ENCODE results near the gene SLC25A11.

The SLC25A11 gene

DNA sequence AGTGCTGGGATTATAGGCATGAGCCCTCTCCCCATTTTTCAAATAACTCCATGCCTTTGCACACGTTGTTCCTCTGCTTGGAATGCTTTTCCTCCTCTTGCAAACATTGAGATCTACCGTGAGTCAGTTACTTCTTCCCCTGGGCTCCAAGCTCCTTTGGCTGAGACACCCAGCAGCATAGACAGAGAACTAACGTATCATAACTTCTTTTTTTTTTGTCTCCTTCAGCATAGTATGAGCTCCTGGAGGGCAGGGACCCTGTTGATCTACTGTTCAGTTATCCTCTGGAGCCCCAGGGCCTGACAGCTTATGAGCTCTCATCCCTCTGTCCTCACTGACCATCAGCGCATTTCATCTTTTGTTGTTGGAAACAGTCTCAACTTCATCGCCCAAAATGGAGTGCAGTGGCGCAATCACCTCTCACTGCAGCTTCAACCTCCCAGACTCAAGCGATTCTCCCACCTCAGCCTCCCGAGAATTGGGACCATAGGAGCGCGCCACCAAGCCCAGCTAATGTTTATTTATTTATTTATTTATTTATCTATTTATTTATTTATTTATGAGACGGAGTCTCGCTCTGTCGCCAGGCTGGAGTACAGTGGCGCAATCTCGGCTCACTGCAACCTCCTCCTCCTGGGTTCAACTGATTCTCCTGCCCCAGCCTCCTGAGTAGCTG, 25.6 kb upstream of the SLC25A11 start:
- no peak overlapping the region for H3K4me3 ChIP-seq (ENCODE audit: low read length)
- DNase-seq (ENCODE audit: low read depth), result no peak
- TF ChIP-seq, protein P1, sequence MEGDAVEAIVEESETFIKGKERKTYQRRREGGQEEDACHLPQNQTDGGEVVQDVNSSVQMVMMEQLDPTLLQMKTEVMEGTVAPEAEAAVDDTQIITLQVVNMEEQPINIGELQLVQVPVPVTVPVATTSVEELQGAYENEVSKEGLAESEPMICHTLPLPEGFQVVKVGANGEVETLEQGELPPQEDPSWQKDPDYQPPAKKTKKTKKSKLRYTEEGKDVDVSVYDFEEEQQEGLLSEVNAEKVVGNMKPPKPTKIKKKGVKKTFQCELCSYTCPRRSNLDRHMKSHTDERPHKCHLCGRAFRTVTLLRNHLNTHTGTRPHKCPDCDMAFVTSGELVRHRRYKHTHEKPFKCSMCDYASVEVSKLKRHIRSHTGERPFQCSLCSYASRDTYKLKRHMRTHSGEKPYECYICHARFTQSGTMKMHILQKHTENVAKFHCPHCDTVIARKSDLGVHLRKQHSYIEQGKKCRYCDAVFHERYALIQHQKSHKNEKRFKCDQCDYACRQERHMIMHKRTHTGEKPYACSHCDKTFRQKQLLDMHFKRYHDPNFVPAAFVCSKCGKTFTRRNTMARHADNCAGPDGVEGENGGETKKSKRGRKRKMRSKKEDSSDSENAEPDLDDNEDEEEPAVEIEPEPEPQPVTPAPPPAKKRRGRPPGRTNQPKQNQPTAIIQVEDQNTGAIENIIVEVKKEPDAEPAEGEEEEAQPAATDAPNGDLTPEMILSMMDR (IDR thresholded peaks at IDR 0.05; ENCODE audit: insufficient read depth, low read depth, low read length, missing control alignments), result no peak

DNA sequence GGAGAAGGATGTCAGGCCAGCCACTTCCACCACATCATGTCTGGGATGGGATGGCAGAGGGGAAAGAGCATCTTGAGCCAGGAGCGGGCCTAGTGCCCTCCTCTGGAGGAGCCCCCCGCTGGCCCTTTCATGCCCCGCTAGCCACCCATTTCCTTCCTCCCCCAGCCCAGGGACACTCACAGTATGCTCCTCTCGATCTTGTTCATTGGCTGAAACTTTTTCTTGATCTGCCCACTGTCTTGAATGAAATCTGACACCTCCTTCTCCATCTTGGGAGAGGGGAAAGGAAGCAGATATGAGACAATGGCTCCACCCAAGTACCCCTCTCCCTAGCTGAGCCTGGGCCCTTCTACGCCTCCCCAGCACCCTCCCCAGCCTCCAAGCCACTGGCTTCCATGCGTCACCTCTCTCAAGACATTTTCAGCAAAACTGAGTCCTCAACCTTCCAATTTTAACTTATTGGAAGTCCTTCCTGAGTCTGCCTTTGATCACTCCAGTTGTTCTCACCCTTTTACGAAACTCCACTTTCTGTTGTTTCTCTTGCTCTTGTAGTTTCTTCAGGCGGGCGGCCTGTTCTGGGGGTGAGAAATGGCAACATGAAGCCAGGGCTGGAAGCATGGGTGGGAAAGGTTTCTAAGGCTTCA, 20.6 kb upstream of the SLC25A11 start:
- H3K4me3 ChIP-seq (ENCODE audit: low read length), result no peak overlapping the region
- no peak for DNase-seq (ENCODE audit: low read depth)
- TF ChIP-seq, protein P1 (IDR thresholded peaks at IDR 0.05; ENCODE audit: insufficient read depth, low read depth, low read length, missing control alignments), result no peak

DNA sequence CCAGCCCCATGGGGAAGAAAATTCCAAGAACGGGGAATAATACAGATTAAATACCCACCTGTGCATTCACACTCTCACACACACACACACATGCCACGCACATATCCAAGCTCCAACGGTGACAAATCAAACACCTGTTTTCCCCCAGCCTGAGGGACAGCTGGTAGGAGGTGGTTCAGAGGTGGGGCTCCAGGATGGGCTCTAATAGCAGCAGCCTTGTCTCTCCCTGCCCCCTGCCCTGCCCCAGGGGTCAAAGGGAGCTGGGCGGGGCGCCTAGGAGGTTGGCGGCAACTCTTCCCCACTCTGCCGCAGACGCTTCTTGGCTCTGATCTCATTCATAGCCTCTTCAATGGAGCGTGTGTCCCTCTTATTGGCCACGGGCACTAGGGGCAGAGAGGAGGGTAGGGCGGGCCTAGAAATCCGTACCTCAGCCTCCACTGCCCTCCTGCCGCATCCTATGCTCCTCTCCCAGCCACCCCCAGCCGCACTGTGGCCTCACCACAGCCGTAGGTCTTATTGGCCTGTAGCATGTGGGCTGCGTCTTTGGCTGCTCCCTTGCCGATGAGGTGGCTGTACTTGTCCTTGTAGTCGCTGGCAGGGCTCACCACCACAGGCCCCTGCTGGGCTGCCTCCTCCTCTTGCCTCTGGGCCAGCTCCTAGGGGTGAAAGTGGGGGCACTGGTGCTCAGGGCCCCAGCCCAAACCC, 19.6 kb upstream of the SLC25A11 start:
- TF ChIP-seq, protein P1 (IDR thresholded peaks at IDR 0.05; ENCODE audit: insufficient read depth, low read depth, low read length, missing control alignments), result no peak
- DNase-seq (ENCODE audit: low read depth), result no peak
- H3K4me3 ChIP-seq (ENCODE audit: low read length), result no peak overlapping the region

DNA sequence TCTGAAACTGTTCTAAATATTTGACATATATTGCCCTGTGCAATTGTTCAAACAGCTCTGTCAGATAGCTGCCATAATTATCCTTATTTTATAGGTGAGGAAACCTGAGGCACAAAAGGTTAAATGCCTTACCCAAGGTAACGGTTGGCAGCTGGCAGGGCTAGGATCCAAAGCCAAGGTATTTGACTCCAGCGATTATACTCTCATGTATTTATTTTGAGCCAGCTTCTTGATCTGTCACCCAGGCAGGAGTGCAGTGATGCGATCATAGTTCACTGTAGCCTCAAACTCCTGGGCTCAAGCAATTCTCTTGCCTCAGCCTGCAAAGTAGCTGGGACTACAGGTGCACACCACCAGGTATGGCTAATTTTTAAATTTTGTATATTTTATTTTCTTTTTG, 18.3 kb upstream of the SLC25A11 start:
- DNase-seq (ENCODE audit: low read depth), result no peak
- H3K4me3 ChIP-seq (ENCODE audit: low read length), result no peak overlapping the region
- TF ChIP-seq, protein P1 (IDR thresholded peaks at IDR 0.05; ENCODE audit: insufficient read depth, low read depth, low read length, missing control alignments), result no peak

DNA sequence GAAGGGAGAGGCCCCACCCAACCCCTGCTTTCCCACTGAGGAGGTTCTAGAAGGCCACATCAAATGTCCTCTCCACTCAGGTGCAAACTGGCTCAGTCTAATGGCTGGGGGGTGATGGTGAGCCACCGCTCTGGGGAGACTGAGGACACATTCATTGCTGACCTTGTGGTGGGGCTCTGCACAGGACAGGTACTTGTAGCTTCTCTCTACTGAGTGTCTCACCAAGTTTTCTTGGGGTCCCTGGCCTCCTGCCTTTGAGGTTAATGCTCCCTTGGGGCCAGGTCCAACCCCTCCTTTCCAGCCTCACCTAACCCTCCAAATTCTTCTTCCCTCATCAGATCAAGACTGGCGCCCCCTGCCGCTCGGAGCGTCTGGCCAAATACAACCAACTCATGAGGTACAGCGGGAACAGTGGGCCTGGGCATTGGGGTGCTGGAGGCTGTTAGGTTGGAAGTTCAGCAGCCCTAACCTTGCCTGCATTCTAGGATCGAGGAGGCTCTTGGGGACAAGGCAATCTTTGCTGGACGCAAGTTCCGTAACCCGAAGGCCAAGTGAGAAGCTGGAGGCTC, 16.7 kb upstream of the SLC25A11 start:
- no peak for DNase-seq (ENCODE audit: low read depth)
- TF ChIP-seq, protein P1 (IDR thresholded peaks at IDR 0.05; ENCODE audit: insufficient read depth, low read depth, low read length, missing control alignments), result peak; percentile 21

DNA sequence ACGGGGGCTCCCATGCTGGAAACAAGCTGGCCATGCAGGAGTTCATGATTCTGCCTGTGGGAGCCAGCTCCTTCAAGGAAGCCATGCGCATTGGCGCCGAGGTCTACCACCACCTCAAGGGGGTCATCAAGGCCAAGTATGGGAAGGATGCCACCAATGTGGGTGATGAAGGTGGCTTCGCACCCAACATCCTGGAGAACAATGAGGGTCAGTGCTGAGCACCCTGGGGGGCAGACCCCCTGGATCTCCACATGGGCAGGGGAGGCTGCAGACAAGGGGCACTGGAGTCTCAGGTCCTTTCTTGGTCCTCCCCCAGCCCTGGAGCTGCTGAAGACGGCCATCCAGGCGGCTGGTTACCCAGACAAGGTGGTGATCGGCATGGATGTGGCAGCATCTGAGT, 15.2 kb upstream of the SLC25A11 start:
- no peak for DNase-seq (ENCODE audit: low read depth)
- no peak overlapping the region for H3K4me3 ChIP-seq (ENCODE audit: low read length)
- TF ChIP-seq, protein P1 (IDR thresholded peaks at IDR 0.05; ENCODE audit: insufficient read depth, low read depth, low read length, missing control alignments), result no peak

More for the DNA sequence above, 16.7 kb upstream of the SLC25A11 start:
- no peak overlapping the region for H3K4me3 ChIP-seq (ENCODE audit: low read length)

All from epithelial cell of esophagus (primary cell).